Gastrocnemius medialis (tissue), 4 donors: Measurements from ENCODE around the gene CARD11. TPM values are rescaled to one million over a fixed set of nuclear protein-coding genes. Genes with fewer than 3 reads are reported as not detected.

ENCODE experiments used
- ATAC-seq, 2 donors: fragments of 150-250 bp; one replicate each; pipeline ENCODE4 v1.9.1; 2016
- DNase-seq, 2 donors: peaks; one replicate each; pipeline ENCODE4 v3.0.0-alpha.2; 2019
- H3K27ac ChIP-seq, 4 donors: fragments of 200-600 bp; sonication (generic); 1 replicate in 1 of 4; 2 replicates in 3 of 4; pipeline ENCODE4 v1.5.1; 2016 to 2018; ENCODE audit warnings: mild to moderate bottlenecking in 2 of 4, moderate library complexity in 1 of 4
- H3K27me3 ChIP-seq, 3 donors: fragments of 200-600 bp; sonication (generic) in 2 of 3; 1 replicate in 1 of 3; 2 replicates in 2 of 3; pipeline versions ENCODE4 v1.5.1 to v1.6.0; 2016 to 2019; ENCODE audit warnings: mild to moderate bottlenecking in 1 of 3, moderate library complexity in 1 of 3
- H3K36me3 ChIP-seq, 2 donors: fragments of 200-600 bp; sonication (generic) in 1 of 2; one replicate each; pipeline ENCODE4 v1.5.1; 2017 to 2018
- H3K4me1 ChIP-seq, 2 donors: fragments of 200-600 bp; sonication (generic) in 1 of 2; one replicate each; pipeline ENCODE4 v1.5.1; 2016 to 2017; ENCODE audit warnings: mild to moderate bottlenecking in 2 of 2
- H3K4me3 ChIP-seq, 4 donors: fragments of 200-600 bp; sonication (generic) in 3 of 4; 1 replicate in 1 of 4; 2 replicates in 3 of 4; pipeline ENCODE4 v1.5.1; 2016 to 2019; ENCODE audit warnings: mild to moderate bottlenecking in 2 of 4
- H3K9me3 ChIP-seq, 3 donors: fragments of 200-600 bp; sonication (generic) in 2 of 3; 1 replicate in 1 of 3; 2 replicates in 2 of 3; pipeline ENCODE4 v1.5.1; 2016 to 2019
- CTCF ChIP-seq, 5 experiments: fragments of 450-650 bp in 3 of 5; fragments of 200-600 bp in 2 of 5; sonication (generic) in 2 of 5; IDR thresholded peaks in 4 of 5; conservative IDR thresholded peaks in 1 of 5; 1 replicate in 4 of 5; 2 replicates in 1 of 5; pipeline ENCODE4 v1.5.1; 2016 to 2019; ENCODE audit warnings: antibody characterized with exemption in 5 of 5, mild to moderate bottlenecking in 3 of 5, moderate library complexity in 3 of 5
- POLR2A ChIP-seq, 2 donors: fragments of 450-650 bp; IDR thresholded peaks; one replicate each; pipeline ENCODE4 v1.6.1; 2017; ENCODE audit warnings: antibody characterized with exemption in 2 of 2, mild to moderate bottlenecking in 2 of 2, moderate library complexity in 2 of 2
- in situ Hi-C, 4 donors: fragments of 200-750 bp; cut with MboI; loops; one replicate each; pipeline versions ENCODE4 v1.15.0 to v1.8.0; 2017; ENCODE audit warnings: low sequenced_read_pairs in 4 of 4
- intact Hi-C: fragments of 100-400 bp; cut with DNase I; formaldehyde crosslinking; loops from one replicate; pipeline ENCODE4 v1.15.1; 2023; ENCODE audit warnings: low total_unique reads
- total RNA-seq, 4 donors: library from RNA; depleted of rRNA; stranded (reverse); fragments of >200 nt; gene quantifications; one replicate each; pipeline versions ENCODE4 v1.1.0 to v1.2.3, GENCODE V29; 2016

The CARD11 gene
- total RNA-seq, 4 donors from 2014 or later = 0.13 TPM; not detected in 3

GRCh38 chr7:2974093-2974819 is 69.4 kb downstream of the CARD11 start:
- H3K27me3 ChIP-seq = peaks cover 0 to 6% (median 4%) of the 10 kb centered on the region in 3 donors
- TF ChIP-seq POLR2A (IDR thresholded peaks at IDR 0.05) (no peak), CTCF (IDR thresholded peaks at IDR 0.05 in 4 of 5, conservative IDR thresholded peaks at IDR 0.05 in 1 of 5) (no peak)
- H3K4me3 ChIP-seq = no peak overlapping the region
- in situ Hi-C loops (no loop called here), intact Hi-C loops (no loop called here)
- DNase-seq (no peak), ATAC-seq (no peak)
- H3K27ac ChIP-seq = no peak overlapping the region
- no peaks in the 10 kb centered on the region for H3K9me3 ChIP-seq
- H3K4me1 ChIP-seq = no peaks in the 10 kb centered on the region
- H3K36me3 ChIP-seq = no peaks in the 10 kb centered on the region

GRCh38 chr7:2972835-2973161 is 70.9 kb downstream of the CARD11 start:
- ATAC-seq (no peak), DNase-seq (no peak)
- no peak for TF ChIP-seq CTCF (IDR thresholded peaks at IDR 0.05 in 4 of 5, conservative IDR thresholded peaks at IDR 0.05 in 1 of 5)
- intact Hi-C loops (no loop called here), in situ Hi-C loops (no loop called here)
- no peaks in the 10 kb centered on the region for H3K27me3 ChIP-seq
- H3K36me3 ChIP-seq = no peaks in the 10 kb centered on the region
- H3K27ac ChIP-seq = no peak overlapping the region
- H3K4me3 ChIP-seq = no peak overlapping the region
- H3K9me3 ChIP-seq = no peaks in the 10 kb centered on the region
- H3K4me1 ChIP-seq = no peaks in the 10 kb centered on the region

- Histone ChIP-seq H3K27me3 (no peaks in the 10 kb centered on the region), H3K4me3 (no peak overlapping the region), H3K27ac (no peak overlapping the region), H3K4me1 (no peaks in the 10 kb centered on the region), H3K36me3 (no peaks in the 10 kb centered on the region), H3K9me3 (no peaks in the 10 kb centered on the region)
- ATAC-seq = no peak
- intact Hi-C loops = no loop called here
- TF ChIP-seq CTCF (IDR thresholded peaks at IDR 0.05 in 4 of 5, conservative IDR thresholded peaks at IDR 0.05 in 1 of 5) = no peak
- TF ChIP-seq POLR2A (IDR thresholded peaks at IDR 0.05) = no peak
- DNase-seq = no peak
- in situ Hi-C loops = no loop called here
Observed at GRCh38 chr7:2971914-2972834, 71.5 kb downstream of the CARD11 start.

- Histone ChIP-seq H3K4me3 (no peak overlapping the region), H3K9me3 (peaks cover 0 to 2% (median 0%) of the 10 kb centered on the region in 3 donors), H3K27me3 (no peaks in the 10 kb centered on the region), H3K4me1 (no peaks in the 10 kb centered on the region), H3K27ac (no peak overlapping the region), H3K36me3 (no peaks in the 10 kb centered on the region)
- no peak for DNase-seq
- intact Hi-C loops (no loop called here), in situ Hi-C loops (no loop called here)
- no peak for ATAC-seq
- TF ChIP-seq POLR2A (IDR thresholded peaks at IDR 0.05) (no peak), CTCF (IDR thresholded peaks at IDR 0.05 in 4 of 5, conservative IDR thresholded peaks at IDR 0.05 in 1 of 5) (no peak)
Observed at GRCh38 chr7:2970861-2971260, 72.8 kb downstream of the CARD11 start.
